Muscle layer of duodenum (tissue), 2 donors: Measurements from ENCODE around the gene MAGI1.

Experiments
- H3K27ac ChIP-seq: one replicate; pipeline ENCODE4 v1.7.0; 2013; ENCODE audit warnings: mild to moderate bottlenecking, low read length
- H3K27me3 ChIP-seq: one replicate; pipeline ENCODE4 v1.7.0; 2013; ENCODE audit warnings: low read depth, mild to moderate bottlenecking, control low read depth, low read length
- H3K36me3 ChIP-seq, 2 donors: one replicate each; pipeline ENCODE4 v1.7.0; 2013; ENCODE audit warnings: low read length in 2 of 2, control low read depth in 1 of 2, mild to moderate bottlenecking in 1 of 2; ENCODE audit not compliant: insufficient read depth in 2 of 2, control insufficient read depth in 1 of 2
- H3K4me1 ChIP-seq, 2 donors: one replicate each; pipeline ENCODE4 v1.7.0; 2013; ENCODE audit warnings: low read length in 2 of 2, mild to moderate bottlenecking in 2 of 2, control low read depth in 1 of 2, moderate library complexity in 1 of 2; ENCODE audit not compliant: insufficient read depth in 2 of 2, control insufficient read depth in 1 of 2
- H3K4me3 ChIP-seq, 2 donors: one replicate each; pipeline ENCODE4 v1.7.0; 2013; ENCODE audit warnings: low read length in 2 of 2, low read depth in 1 of 2, mild to moderate bottlenecking in 1 of 2
- H3K9me3 ChIP-seq, 2 donors: one replicate each; pipeline ENCODE4 v1.7.0; 2013; ENCODE audit warnings: low read length in 2 of 2, control low read depth in 1 of 2, mild to moderate bottlenecking in 1 of 2; ENCODE audit not compliant: control insufficient read depth in 1 of 2
- donor health status: healthy.

The MAGI1 gene

GRCh38 chr3:65880350-65880749 lies 158.4 kb downstream of the MAGI1 start:
- H3K4me3 ChIP-seq: no peak overlapping the region
- no peak overlapping the region for H3K27ac ChIP-seq
- H3K27me3 ChIP-seq: no peaks in the 10 kb centered on the region
- H3K9me3 ChIP-seq: no peaks in the 10 kb centered on the region
- no peaks in the 10 kb centered on the region for H3K4me1 ChIP-seq
- no peaks in the 10 kb centered on the region for H3K36me3 ChIP-seq

- Histone ChIP-seq H3K27ac (no peak overlapping the region), H3K4me1 (no peaks in the 10 kb centered on the region), H3K4me3 (no peak overlapping the region), H3K27me3 (no peaks in the 10 kb centered on the region), H3K9me3 (no peaks in the 10 kb centered on the region), H3K36me3 (no peaks in the 10 kb centered on the region)
Measured at GRCh38 chr3:65879372-65879771, 159.3 kb downstream of the MAGI1 start.

DNA sequence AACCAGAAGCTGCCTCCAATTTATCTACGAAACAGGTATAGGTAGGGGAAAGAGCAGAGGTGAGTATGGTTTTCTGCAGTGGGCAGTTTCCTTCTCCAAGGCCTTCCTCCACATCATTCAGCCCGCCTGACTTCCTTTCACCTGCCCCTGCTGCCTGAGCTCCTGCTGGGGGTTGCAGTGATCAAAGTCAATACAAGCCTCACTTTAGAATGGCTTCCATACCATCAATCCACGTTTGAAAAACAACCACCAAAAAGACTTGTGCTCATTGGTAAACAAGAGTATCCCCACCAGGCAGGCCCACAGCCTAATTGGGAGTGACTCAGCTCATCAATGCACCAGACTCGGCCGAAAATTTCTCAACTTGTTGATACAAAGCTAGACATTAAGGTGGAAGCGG lies 159.9 kb downstream of the MAGI1 start:
- no peak overlapping the region for H3K4me3 ChIP-seq
- H3K9me3 ChIP-seq: no peaks in the 10 kb centered on the region
- H3K4me1 ChIP-seq: no peaks in the 10 kb centered on the region
- no peaks in the 10 kb centered on the region for H3K27me3 ChIP-seq
- no peaks in the 10 kb centered on the region for H3K36me3 ChIP-seq
- no peak overlapping the region for H3K27ac ChIP-seq

- Histone ChIP-seq H3K36me3 (no peaks in the 10 kb centered on the region), H3K27me3 (no peaks in the 10 kb centered on the region), H3K4me1 (no peaks in the 10 kb centered on the region), H3K27ac (no peak overlapping the region), H3K4me3 (no peak overlapping the region), H3K9me3 (no peaks in the 10 kb centered on the region)
Measured at GRCh38 chr3:65877160-65877559, 161.6 kb downstream of the MAGI1 start.

DNA sequence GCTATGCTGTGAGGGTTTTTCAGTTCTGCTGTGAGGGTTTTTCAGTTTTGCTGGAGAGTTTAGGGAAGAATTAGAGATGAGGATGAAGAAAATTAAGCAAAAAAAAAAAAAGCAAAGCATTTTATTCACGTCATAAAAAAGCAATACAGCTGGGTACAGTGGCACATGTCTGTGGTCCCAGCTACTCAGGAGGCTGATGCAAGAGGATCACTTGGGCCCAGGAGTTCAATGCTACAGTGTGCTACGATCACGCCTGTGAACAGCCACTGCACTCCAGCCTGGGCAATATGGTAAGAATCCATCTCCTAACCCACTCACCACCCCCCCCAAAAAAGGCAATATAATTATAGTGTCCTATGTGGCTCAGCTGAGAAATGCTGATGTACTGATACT lies 162.7 kb downstream of the MAGI1 start:
- Histone ChIP-seq H3K36me3 (no peaks in the 10 kb centered on the region), H3K27ac (no peak overlapping the region), H3K27me3 (no peaks in the 10 kb centered on the region), H3K9me3 (no peaks in the 10 kb centered on the region), H3K4me3 (no peak overlapping the region), H3K4me1 (peaks cover 0 to 6% of the 10 kb centered on the region in 2 donors)

GRCh38 chr3:65875393-65876027 lies 163.2 kb downstream of the MAGI1 start:
- Histone ChIP-seq H3K4me1 (peaks cover 0 to 6% of the 10 kb centered on the region in 2 donors), H3K36me3 (no peaks in the 10 kb centered on the region), H3K27ac (no peak overlapping the region), H3K9me3 (no peaks in the 10 kb centered on the region), H3K4me3 (no peak overlapping the region), H3K27me3 (no peaks in the 10 kb centered on the region)

GRCh38 chr3:65873869-65874268 lies 164.8 kb downstream of the MAGI1 start:
- H3K36me3 ChIP-seq: no peaks in the 10 kb centered on the region
- H3K27ac ChIP-seq: no peak overlapping the region
- H3K27me3 ChIP-seq: no peaks in the 10 kb centered on the region
- H3K4me3 ChIP-seq: no peak overlapping the region
- H3K9me3 ChIP-seq: no peaks in the 10 kb centered on the region
- H3K4me1 ChIP-seq: peaks cover 0 to 6% of the 10 kb centered on the region in 2 donors

GRCh38 chr3:65873028-65873427 lies 165.7 kb downstream of the MAGI1 start:
- Histone ChIP-seq H3K36me3 (no peaks in the 10 kb centered on the region), H3K4me1 (peaks cover 0 to 6% of the 10 kb centered on the region in 2 donors), H3K4me3 (no peak overlapping the region), H3K27ac (no peak overlapping the region), H3K27me3 (no peaks in the 10 kb centered on the region), H3K9me3 (no peaks in the 10 kb centered on the region)

GRCh38 chr3:65871305-65872141 lies 167.2 kb downstream of the MAGI1 start:
- Histone ChIP-seq H3K27me3 (no peaks in the 10 kb centered on the region), H3K4me3 (no peak overlapping the region), H3K36me3 (no peaks in the 10 kb centered on the region), H3K4me1 (peaks cover 0 to 6% of the 10 kb centered on the region in 2 donors), H3K27ac (no peak overlapping the region), H3K9me3 (no peaks in the 10 kb centered on the region)

- Histone ChIP-seq H3K4me3 (no peak overlapping the region), H3K27ac (no peak overlapping the region), H3K4me1 (peaks cover 0 to 6% of the 10 kb centered on the region in 2 donors), H3K36me3 (no peaks in the 10 kb centered on the region), H3K27me3 (no peaks in the 10 kb centered on the region), H3K9me3 (no peaks in the 10 kb centered on the region)
Measured at GRCh38 chr3:65869798-65870197, 168.9 kb downstream of the MAGI1 start.

- no peaks in the 10 kb centered on the region for H3K9me3 ChIP-seq
- H3K27me3 ChIP-seq: no peaks in the 10 kb centered on the region
- H3K4me1 ChIP-seq: peaks cover 0 to 6% of the 10 kb centered on the region in 2 donors
- no peaks in the 10 kb centered on the region for H3K36me3 ChIP-seq
- no peak overlapping the region for H3K4me3 ChIP-seq
- no peak overlapping the region for H3K27ac ChIP-seq
Measured at GRCh38 chr3:65867463-65868210, 171.1 kb downstream of the MAGI1 start.
